Measurements from ENCODE around the gene C15orf61. TPM values are rescaled to one million over a fixed set of nuclear protein-coding genes. Genes with fewer than 3 reads are reported as not detected.

Gene C15orf61
- 1 to 10 TPM; 2.8 to 10.0 (median 4.6) TPM for total RNA-seq
- 1 to 10 TPM in 2 of 3 donors, under 1 TPM in 1; 0.87 to 1.5 (median 1.5) TPM for polyA plus RNA-seq
- long read RNA-seq, donor 1, full-length matches to known transcripts: 12 of 12 reads
- long read RNA-seq, donor 1, partial matches to known transcripts: 0 of 12 reads
- long read RNA-seq, donor 1, other reads (novel, unspliced or antisense): 0 of 12 reads
- long read RNA-seq, donor 2, full-length matches to known transcripts: 9 of 9 reads
- long read RNA-seq, donor 2, partial matches to known transcripts: 0 of 9 reads
- long read RNA-seq, donor 2, other reads (novel, unspliced or antisense): 0 of 9 reads

DNA sequence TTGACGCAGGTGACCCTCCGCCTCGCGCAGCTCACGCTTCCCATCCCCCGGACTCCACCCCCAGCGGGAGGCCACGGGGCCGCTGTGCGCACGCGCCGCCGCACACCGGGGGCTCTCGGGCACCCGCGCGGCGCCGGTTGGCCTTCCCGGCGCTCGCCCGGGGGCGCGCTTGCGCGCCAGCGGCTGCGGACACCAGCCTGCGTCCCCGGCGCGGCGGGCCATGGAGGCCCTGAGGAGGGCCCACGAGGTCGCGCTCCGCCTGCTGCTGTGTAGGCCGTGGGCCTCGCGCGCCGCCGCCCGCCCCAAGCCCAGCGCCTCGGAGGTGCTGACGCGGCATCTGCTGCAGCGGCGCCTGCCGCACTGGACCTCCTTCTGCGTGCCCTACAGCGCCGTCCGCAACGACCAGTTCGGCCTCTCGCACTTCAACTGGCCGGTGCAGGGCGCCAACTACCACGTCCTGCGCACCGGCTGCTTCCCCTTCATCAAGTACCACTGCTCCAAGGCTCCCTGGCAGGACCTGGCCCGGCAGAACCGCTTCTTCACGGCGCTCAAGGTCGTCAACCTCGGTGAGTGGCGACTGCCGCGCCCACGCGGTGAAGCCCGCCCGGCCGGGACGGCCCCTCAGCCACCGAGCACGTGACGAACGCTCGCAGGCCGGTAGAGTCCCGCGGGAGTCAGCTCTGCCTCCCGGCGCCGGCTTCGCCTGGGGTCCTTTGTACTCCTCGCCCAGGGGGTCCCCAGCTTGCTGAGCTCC is at the start of gene C15orf61:
C15orf61 (plus strand) TSS at position 103 of the 754 bp plus-strand sequence; CDS start at position 221, 118 bp downstream.
- Histone ChIP-seq H3K9me3 (no peaks in the 10 kb centered on the region), H3K36me3 (peaks cover 0 to 14% (median 0%) of the 10 kb centered on the region in 6 donors), H3K4me1 (peaks cover 12 to 42% (median 33%) of the 10 kb centered on the region in 6 donors), H3K27ac (peak within 1 kb of the TSS; percentile 90 to 97 (median 96)), H3K4me3 (peak within 1 kb of the TSS; percentile 71 to 91 (median 85)), H3K27me3 (replicated peaks in 1 of 7) (no peaks in the 10 kb centered on the region)
- TF ChIP-seq POLR2A (IDR thresholded peaks at IDR 0.05): peak in 1 of 3 donors; percentile 42
- TF ChIP-seq, protein P1, sequence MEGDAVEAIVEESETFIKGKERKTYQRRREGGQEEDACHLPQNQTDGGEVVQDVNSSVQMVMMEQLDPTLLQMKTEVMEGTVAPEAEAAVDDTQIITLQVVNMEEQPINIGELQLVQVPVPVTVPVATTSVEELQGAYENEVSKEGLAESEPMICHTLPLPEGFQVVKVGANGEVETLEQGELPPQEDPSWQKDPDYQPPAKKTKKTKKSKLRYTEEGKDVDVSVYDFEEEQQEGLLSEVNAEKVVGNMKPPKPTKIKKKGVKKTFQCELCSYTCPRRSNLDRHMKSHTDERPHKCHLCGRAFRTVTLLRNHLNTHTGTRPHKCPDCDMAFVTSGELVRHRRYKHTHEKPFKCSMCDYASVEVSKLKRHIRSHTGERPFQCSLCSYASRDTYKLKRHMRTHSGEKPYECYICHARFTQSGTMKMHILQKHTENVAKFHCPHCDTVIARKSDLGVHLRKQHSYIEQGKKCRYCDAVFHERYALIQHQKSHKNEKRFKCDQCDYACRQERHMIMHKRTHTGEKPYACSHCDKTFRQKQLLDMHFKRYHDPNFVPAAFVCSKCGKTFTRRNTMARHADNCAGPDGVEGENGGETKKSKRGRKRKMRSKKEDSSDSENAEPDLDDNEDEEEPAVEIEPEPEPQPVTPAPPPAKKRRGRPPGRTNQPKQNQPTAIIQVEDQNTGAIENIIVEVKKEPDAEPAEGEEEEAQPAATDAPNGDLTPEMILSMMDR (IDR thresholded peaks at IDR 0.05 in 8 of 11, conservative IDR thresholded peaks at IDR 0.05 in 3 of 11): no peak
- peak; percentile 86 to 90 (median 90) for TF ChIP-seq POLR2AphosphoS5 (IDR thresholded peaks at IDR 0.05)
- 0% methylated on average over 28 to 94 of the region's 94 CpGs for WGBS, 5 donors
- intact Hi-C loops (cut with DNase I; ENCODE audit: low total_unique reads): loop anchor here (5.0 kb wide), 1 partner anchor 316 kb away; no protein-coding TSS in a partner anchor
- peak; percentile 96 for DNase-seq

DNA sequence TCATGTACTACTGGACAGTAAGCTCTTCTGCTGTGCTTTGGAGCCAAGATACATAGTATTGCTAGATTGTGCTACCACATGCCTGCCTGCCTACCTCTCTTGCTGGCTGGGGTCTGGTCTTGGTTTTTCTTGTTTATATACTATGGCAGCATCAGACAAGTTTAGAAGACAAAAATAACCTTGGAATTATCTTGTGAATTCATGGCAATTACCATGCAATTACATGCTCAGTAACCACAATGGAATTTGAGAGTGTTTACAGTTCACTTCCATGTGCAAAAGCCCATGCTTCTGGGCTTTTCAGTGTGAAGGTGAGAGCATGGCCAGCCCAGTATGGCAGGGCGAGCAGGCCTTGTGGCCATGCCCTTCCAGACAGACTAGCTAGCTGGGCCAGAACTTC is 48.0 kb upstream of the C15orf61 start:
- WGBS, 5 donors: 91 to 100% (median 100%) methylated on average over 1 of the region's 1 CpG
- Histone ChIP-seq H3K9me3 (no peaks in the 10 kb centered on the region), H3K36me3 (no peaks in the 10 kb centered on the region), H3K4me1 (no peaks in the 10 kb centered on the region), H3K4me3 (no peak overlapping the region), H3K27me3 (replicated peaks in 1 of 7) (no peaks in the 10 kb centered on the region), H3K27ac (no peak overlapping the region)
- intact Hi-C loops (cut with DNase I; ENCODE audit: low total_unique reads): no loop called here
- TF ChIP-seq POLR2A (IDR thresholded peaks at IDR 0.05) (no peak), POLR2AphosphoS5 (IDR thresholded peaks at IDR 0.05) (no peak)
- TF ChIP-seq, protein P1 (IDR thresholded peaks at IDR 0.05 in 8 of 11, conservative IDR thresholded peaks at IDR 0.05 in 3 of 11): no peak
- DNase-seq: no peak

DNA sequence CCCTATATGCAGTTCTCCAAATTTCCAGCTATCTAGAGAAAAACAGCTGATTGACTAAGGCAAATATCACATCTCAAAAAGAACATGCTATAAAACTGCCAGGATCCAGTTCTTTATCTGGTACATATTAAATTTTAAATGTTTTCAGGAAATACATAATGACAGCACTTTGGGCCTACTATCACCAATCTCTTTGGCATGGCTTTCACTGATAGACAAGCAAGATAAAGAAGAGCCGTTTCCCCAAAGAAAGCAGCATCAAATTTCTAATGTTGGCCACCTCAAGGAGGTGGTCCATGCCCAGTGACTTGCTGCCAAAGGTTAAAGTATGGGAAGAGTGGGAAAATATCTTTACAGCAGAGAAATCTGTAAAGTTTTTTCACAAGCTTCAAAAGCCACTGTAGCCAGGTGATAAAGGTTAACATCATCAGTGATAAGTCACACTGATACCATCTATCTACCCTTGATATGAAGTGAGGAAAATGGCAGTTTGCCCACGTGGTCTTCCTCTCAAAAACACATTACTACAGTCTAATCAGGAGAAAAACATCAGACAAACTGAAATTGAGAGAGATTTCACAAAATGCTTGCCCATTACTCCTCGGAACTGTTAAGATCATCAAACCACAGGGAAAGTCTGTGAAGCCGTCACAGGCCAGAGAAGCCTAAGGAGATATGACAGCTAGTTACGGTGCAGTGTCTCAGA is 46.4 kb upstream of the C15orf61 start:
- H3K27me3 ChIP-seq (replicated peaks in 1 of 7): no peaks in the 10 kb centered on the region
- TF ChIP-seq, protein P1 (IDR thresholded peaks at IDR 0.05 in 8 of 11, conservative IDR thresholded peaks at IDR 0.05 in 3 of 11): no peak
- TF ChIP-seq POLR2AphosphoS5 (IDR thresholded peaks at IDR 0.05) (no peak), POLR2A (IDR thresholded peaks at IDR 0.05) (no peak)
- no peaks in the 10 kb centered on the region for H3K9me3 ChIP-seq
- intact Hi-C loops (cut with DNase I; ENCODE audit: low total_unique reads): no loop called here
- H3K4me3 ChIP-seq: no peak overlapping the region
- no peaks in the 10 kb centered on the region for H3K36me3 ChIP-seq
- DNase-seq: no peak
- 79 to 87% (median 80%) methylated on average over 5 of the region's 5 CpGs for WGBS, 5 donors
- no peak overlapping the region for H3K27ac ChIP-seq
- no peaks in the 10 kb centered on the region for H3K4me1 ChIP-seq

Measured in spleen (tissue), 13 donors.